ENCODE measurements around the gene LRFN5. TPM values are rescaled to one million over a fixed set of nuclear protein-coding genes. Genes with fewer than 3 reads are reported as not detected.

LRFN5 gene
- total and polyA plus RNA-seq, 10 of the 15 experiments (the other 5 are each of a cell fraction or from before 2014, with no cell fraction given): 0.06 to 1.2 TPM; not detected in 8

DNA sequence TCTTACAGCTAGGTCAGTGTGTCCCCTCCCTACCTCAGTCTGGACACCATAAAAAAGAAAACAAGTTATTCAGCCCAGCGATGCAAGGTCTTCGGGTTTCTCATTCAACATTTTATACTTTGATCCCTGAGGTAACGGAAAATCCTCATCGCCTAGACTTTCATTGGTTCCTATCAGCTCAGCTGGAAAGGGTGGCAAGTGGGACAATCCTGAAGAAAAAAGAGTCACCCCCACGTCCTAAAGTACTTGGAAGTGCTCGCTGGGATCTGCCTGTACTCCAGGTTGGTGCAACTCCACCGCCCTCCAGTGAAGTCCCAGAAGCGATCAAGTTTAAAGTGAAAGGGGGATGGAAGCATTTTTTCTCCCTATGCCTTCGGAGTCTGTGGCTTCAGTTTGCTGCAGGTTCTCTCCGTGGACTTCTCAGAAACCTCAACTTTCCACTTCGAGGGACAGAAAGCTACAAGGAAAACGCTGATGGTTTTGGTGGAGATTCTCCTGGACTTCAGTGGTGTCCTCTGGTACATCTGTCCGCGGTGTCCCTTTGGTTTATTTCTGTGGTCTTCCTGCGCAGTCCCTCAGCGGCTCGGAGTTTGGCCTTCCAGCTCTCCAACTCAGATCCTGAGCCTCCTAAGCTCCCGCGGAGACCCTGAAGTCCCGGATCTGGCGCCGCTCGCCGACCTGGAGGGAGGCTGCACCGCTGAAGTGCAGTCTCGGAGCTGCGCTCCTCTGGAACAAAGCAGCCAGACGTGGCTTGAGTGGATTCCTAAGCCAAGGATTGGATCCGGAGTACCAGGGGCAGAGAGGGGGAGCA, 1.8 kb upstream of the LRFN5 start:
- intact Hi-C loops (cut with micrococcal nuclease; ENCODE audit: unreplicated experiment): loop anchor here (10.0 kb wide), 1 partner anchor 320 kb away; no protein-coding TSS in a partner anchor
- Histone ChIP-seq H4K20me1 (ENCODE audit: control insufficient read depth, insufficient read depth) (no peaks in the 10 kb centered on the region), H3K4me3 (no peak overlapping the region), H3K9me3 (replicated peaks; ENCODE audit: control insufficient read depth, insufficient read depth, low read length) (no peaks in the 10 kb centered on the region; the same call in 2 of the 3 replicates), H3K9ac (ENCODE audit: control insufficient read depth, insufficient read depth, low read length) (no peak overlapping the region), H3K4me2 (ENCODE audit: control insufficient read depth, insufficient read depth) (no peak overlapping the region), H3K4me1 (ENCODE audit: control insufficient read depth, insufficient read depth, low read length) (no peaks in the 10 kb centered on the region), H3K27ac (ENCODE audit: control insufficient read depth, insufficient read depth) (no peak overlapping the region), H3K36me3 (ENCODE audit: control insufficient read depth in 2 of 2, insufficient read depth in 2 of 2, low read length in 1 of 2) (no peaks in the 10 kb centered on the region), H3K79me2 (ENCODE audit: control insufficient read depth, insufficient read depth, low read length) (no peaks in the 10 kb centered on the region), H3K27me3 (replicated peaks in 1 of 2; ENCODE audit: control insufficient read depth in 2 of 2, insufficient read depth in 2 of 2, low read length in 1 of 2) (peaks cover 9% of the 10 kb centered on the region in 2 experiments), H2AFZ (ENCODE audit: control insufficient read depth, low read depth, low read length) (no peak overlapping the region)
- ChIA-PET CTCF (no interaction called here), RAD21 (ENCODE audit: unreplicated experiment) (no interaction called here), SMC1A (ENCODE audit: uncharacterized antibody, unreplicated experiment) (interaction anchor here (0.6 kb wide), 1 partner anchor 311 kb away, joined by 3 read pairs; no protein-coding TSS in a partner anchor), POLR2A (no interaction called here)
- DNase-seq (ENCODE audit: low read depth, low spot score): no peak
- FAIRE-seq: no peak
- WGBS (ENCODE audit: insufficient coverage, insufficient replicate concordance, low lambda C conversion rate, missing lambda C conversion rate): 28% methylated on average over 29 of the region's 29 CpGs
- BruUV-seq (replicated peaks): no TSS peak
- TF ChIP-seq, protein P1, sequence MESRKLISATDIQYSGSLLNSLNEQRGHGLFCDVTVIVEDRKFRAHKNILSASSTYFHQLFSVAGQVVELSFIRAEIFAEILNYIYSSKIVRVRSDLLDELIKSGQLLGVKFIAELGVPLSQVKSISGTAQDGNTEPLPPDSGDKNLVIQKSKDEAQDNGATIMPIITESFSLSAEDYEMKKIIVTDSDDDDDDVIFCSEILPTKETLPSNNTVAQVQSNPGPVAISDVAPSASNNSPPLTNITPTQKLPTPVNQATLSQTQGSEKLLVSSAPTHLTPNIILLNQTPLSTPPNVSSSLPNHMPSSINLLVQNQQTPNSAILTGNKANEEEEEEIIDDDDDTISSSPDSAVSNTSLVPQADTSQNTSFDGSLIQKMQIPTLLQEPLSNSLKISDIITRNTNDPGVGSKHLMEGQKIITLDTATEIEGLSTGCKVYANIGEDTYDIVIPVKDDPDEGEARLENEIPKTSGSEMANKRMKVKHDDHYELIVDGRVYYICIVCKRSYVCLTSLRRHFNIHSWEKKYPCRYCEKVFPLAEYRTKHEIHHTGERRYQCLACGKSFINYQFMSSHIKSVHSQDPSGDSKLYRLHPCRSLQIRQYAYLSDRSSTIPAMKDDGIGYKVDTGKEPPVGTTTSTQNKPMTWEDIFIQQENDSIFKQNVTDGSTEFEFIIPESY (IDR thresholded peaks at IDR 0.05): no peak
- TF ChIP-seq, protein P2, sequence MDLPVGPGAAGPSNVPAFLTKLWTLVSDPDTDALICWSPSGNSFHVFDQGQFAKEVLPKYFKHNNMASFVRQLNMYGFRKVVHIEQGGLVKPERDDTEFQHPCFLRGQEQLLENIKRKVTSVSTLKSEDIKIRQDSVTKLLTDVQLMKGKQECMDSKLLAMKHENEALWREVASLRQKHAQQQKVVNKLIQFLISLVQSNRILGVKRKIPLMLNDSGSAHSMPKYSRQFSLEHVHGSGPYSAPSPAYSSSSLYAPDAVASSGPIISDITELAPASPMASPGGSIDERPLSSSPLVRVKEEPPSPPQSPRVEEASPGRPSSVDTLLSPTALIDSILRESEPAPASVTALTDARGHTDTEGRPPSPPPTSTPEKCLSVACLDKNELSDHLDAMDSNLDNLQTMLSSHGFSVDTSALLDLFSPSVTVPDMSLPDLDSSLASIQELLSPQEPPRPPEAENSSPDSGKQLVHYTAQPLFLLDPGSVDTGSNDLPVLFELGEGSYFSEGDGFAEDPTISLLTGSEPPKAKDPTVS (IDR thresholded peaks at IDR 0.05; ENCODE audit: low read depth, low read length): no peak
- TF ChIP-seq YBX1 (IDR thresholded peaks at IDR 0.05): no peak
- no peak for TF ChIP-seq NR2C1 (IDR thresholded peaks at IDR 0.05)
- no peak for TF ChIP-seq NR2F1 (conservative IDR thresholded peaks at IDR 0.05)
- no peak for TF ChIP-seq HCFC1 (IDR thresholded peaks at IDR 0.05; ENCODE audit: low read length)
- in situ Hi-C loops (cut with MboI): loop anchor here (25.0 kb wide), 1 partner anchor 1618 kb away; no protein-coding TSS in a partner anchor
- ATAC-seq: no peak

Data from GM12878 (cell line).